DOHH2 (cell line): ENCODE measurements around the gene DCP1A.
A peak's percentile ranks its signal among the peaks of the same experiment; 100 is the strongest.
"Not testable (repeated sequence)": the region's sequence is repeated elsewhere in the genome, so short reads cannot be mapped to it uniquely, and the experiment has no call there.

ENCODE experiments used
- H3F3A ChIP-seq: fragments of 200-600 bp; sonication (generic), shearing (Covaris generic); 2 replicates; pipeline ENCODE4 v1.6.0; 2016; ENCODE audit warnings: antibody characterized with exemption, mild to moderate bottlenecking; ENCODE audit not compliant: control insufficient read depth, insufficient read depth
- H3K27ac ChIP-seq: fragments of 200-600 bp; sonication (generic); 2 replicates; pipeline ENCODE4 v1.5.1; 2014; ENCODE audit warnings: low read depth, mild to moderate bottlenecking, low read length, moderate library complexity
- H3K27me3 ChIP-seq: fragments of 200-600 bp; sonication (generic); 2 replicates; pipeline ENCODE4 v1.6.1; 2014; ENCODE audit warnings: mild to moderate bottlenecking, low read length, mixed read lengths; ENCODE audit not compliant: control insufficient read depth
- H3K36me3 ChIP-seq: fragments of 200-600 bp; sonication (generic); 2 replicates; pipeline ENCODE4 v1.6.1; 2014; ENCODE audit warnings: mild to moderate bottlenecking, low read length, moderate library complexity, mixed read lengths; ENCODE audit not compliant: control insufficient read depth
- H3K4me1 ChIP-seq: fragments of 200-600 bp; sonication (generic); 2 replicates; pipeline ENCODE4 v1.6.1; 2014; ENCODE audit warnings: mild to moderate bottlenecking, low read length, mixed read lengths; ENCODE audit not compliant: control insufficient read depth
- H3K4me2 ChIP-seq: fragments of 200-600 bp; sonication (generic); 2 replicates; pipeline ENCODE4 v1.6.0; 2014; ENCODE audit warnings: mild to moderate bottlenecking, low read length, moderate library complexity
- H3K4me3 ChIP-seq: fragments of 200-600 bp; sonication (generic); 2 replicates; pipeline ENCODE4 v1.5.1; 2014; ENCODE audit warnings: mild to moderate bottlenecking, low read length, mixed read lengths
- H3K79me2 ChIP-seq: fragments of 200-600 bp; sonication (generic); 2 replicates; pipeline ENCODE4 v1.6.1; 2014; ENCODE audit warnings: mild to moderate bottlenecking, low read length, mixed read lengths; ENCODE audit not compliant: control insufficient read depth
- H3K9me2 ChIP-seq: fragments of 200-600 bp; sonication (generic); replicated peaks from 2 replicates; pipeline ENCODE4 v1.6.1; 2014; ENCODE audit warnings: mild to moderate bottlenecking, low read length, mixed read lengths; ENCODE audit not compliant: control insufficient read depth
- H3K9me3 ChIP-seq: fragments of 200-600 bp; sonication (generic); 2 replicates; pipeline ENCODE4 v1.6.1; 2014; ENCODE audit warnings: antibody characterized with exemption, low read length, mixed read lengths; ENCODE audit not compliant: control insufficient read depth, insufficient read depth
- H4K20me1 ChIP-seq: fragments of 200-600 bp; sonication (generic); 2 replicates; pipeline ENCODE4 v1.6.0; 2014; ENCODE audit warnings: low read depth, mild to moderate bottlenecking, antibody characterized with exemption, low read length, moderate library complexity; ENCODE audit not compliant: control insufficient read depth, insufficient read depth
- CTCF ChIP-seq: fragments of 200-600 bp; sonication (generic); IDR thresholded peaks from one replicate; pipeline ENCODE4 v1.5.1; 2014; ENCODE audit warnings: antibody characterized with exemption, mild to moderate bottlenecking, low read depth, low read length; ENCODE audit not compliant: poor library complexity, severe bottlenecking
- EZH2phosphoT487 ChIP-seq: fragments of 200-600 bp; sonication (generic); IDR thresholded peaks from 2 replicates; pipeline ENCODE4 v1.6.1; 2017; ENCODE audit warnings: borderline replicate concordance, mild to moderate bottlenecking, antibody characterized with exemption, low read length, moderate library complexity, mixed read lengths

The DCP1A gene

GRCh38 chr3:53354945-53355498, 7.7 kb upstream of the DCP1A start:
- H3K4me3 ChIP-seq, result no peak overlapping the region
- H3K27me3 ChIP-seq, result peaks cover 11% of the 10 kb centered on the region
- TF ChIP-seq CTCF (no peak), EZH2phosphoT487 (no peak)

GRCh38 chr3:53353202-53353601, 5.9 kb upstream of the DCP1A start:
- no peaks in the 10 kb centered on the region for H3K36me3 ChIP-seq
- H3K27ac ChIP-seq, result no peak overlapping the region
- H3K27me3 ChIP-seq, result peaks cover 6% of the 10 kb centered on the region
- TF ChIP-seq EZH2phosphoT487, result no peak
- TF ChIP-seq CTCF, result no peak
- no peaks in the 10 kb centered on the region for H3K9me2 ChIP-seq
- H3K4me2 ChIP-seq, result no peak overlapping the region
- H3F3A ChIP-seq, result no peaks in the 10 kb centered on the region
- H3K4me1 ChIP-seq, result no peaks in the 10 kb centered on the region; the same call in 1 of the 2 replicates
- H3K4me3 ChIP-seq, result no peak overlapping the region
- H3K9me3 ChIP-seq, result no peaks in the 10 kb centered on the region
- H3K79me2 ChIP-seq, result no peaks in the 10 kb centered on the region
- no peaks in the 10 kb centered on the region for H4K20me1 ChIP-seq

More at GRCh38 chr3:53354945-53355498, 7.7 kb upstream of the DCP1A start:
- no peaks in the 10 kb centered on the region for H3K9me3 ChIP-seq
- H3K9me2 ChIP-seq, result no peaks in the 10 kb centered on the region
- H3K36me3 ChIP-seq, result no peaks in the 10 kb centered on the region
- no peaks in the 10 kb centered on the region for H3F3A ChIP-seq
- H3K79me2 ChIP-seq, result no peaks in the 10 kb centered on the region
- no peaks in the 10 kb centered on the region for H4K20me1 ChIP-seq
- H3K27ac ChIP-seq, result no peak overlapping the region
- no peak overlapping the region for H3K4me2 ChIP-seq
- no peaks in the 10 kb centered on the region for H3K4me1 ChIP-seq

GRCh38 chr3:53350652-53351051, 3.3 kb upstream of the DCP1A start:
- TF ChIP-seq CTCF (peak; percentile 37), EZH2phosphoT487 (no peak)
- Histone ChIP-seq H3K4me1 (peaks cover 13% of the 10 kb centered on the region), H3K9me2 (no peaks in the 10 kb centered on the region), H3K36me3 (peaks cover 4% of the 10 kb centered on the region; the same call in 1 of the 2 replicates), H3K4me3 (no peak overlapping the region), H3K4me2 (no peak overlapping the region), H3F3A (no peaks in the 10 kb centered on the region), H3K27me3 (no peaks in the 10 kb centered on the region), H4K20me1 (no peaks in the 10 kb centered on the region), H3K79me2 (peaks cover 19% of the 10 kb centered on the region), H3K9me3 (no peaks in the 10 kb centered on the region), H3K27ac (no peak overlapping the region)

- Histone ChIP-seq H3K27ac (0 out of 2 replicates have a peak overlapping the region, but pooled peaks have one; percentile 30), H3K4me1 (peaks cover 23% of the 10 kb centered on the region), H3K4me2 (peak overlapping the region; percentile 79), H3K4me3 (peak overlapping the region; percentile 96), H3K79me2 (peaks cover 42% of the 10 kb centered on the region), H3K36me3 (peaks cover 17% of the 10 kb centered on the region)
- not testable (repeated sequence) for H3K9me2 ChIP-seq, H3K9me3 ChIP-seq, H3K27me3 ChIP-seq, H3F3A ChIP-seq, H4K20me1 ChIP-seq
Measured at GRCh38 chr3:53348118-53348517, 775 bp upstream of the DCP1A start.
